CD8-positive, alpha-beta memory T cell (primary cell): ENCODE measurements around the gene KCNN4. TPM values are rescaled to one million over a fixed set of nuclear protein-coding genes. Genes with fewer than 3 reads are reported as not detected.

Experiments used
- CTCF ChIA-PET: fragments of 350-600 bp; sonication (Branson Sonifier 250); formaldehyde crosslinking; loops from one replicate; lab custom pipeline; 2021; ENCODE audit warnings: antibody characterized with exemption; lab: Charles Lee
- POLR2A ChIA-PET: fragments of 350-600 bp; sonication (Branson Sonifier 250); formaldehyde crosslinking; loops from one replicate; lab custom pipeline; 2021; ENCODE audit warnings: antibody characterized with exemption; lab: Charles Lee
- DNase-seq, 5 donors: peaks; one replicate each; pipeline versions ENCODE4 v3.0.0 to v3.0.0-alpha.2; 2020 to 2022; ENCODE audit warnings: mixed read lengths in 1 of 5
- H3K27ac ChIP-seq: one replicate; pipeline ENCODE4 v1.7.0; 2013; ENCODE audit warnings: low read depth, mild to moderate bottlenecking, low read length, moderate library complexity
- H3K27me3 ChIP-seq: 2 replicates; pipeline ENCODE4 v1.7.0; 2013; ENCODE audit warnings: low read length, mild to moderate bottlenecking; ENCODE audit not compliant: insufficient read depth, poor library complexity, severe bottlenecking
- H3K36me3 ChIP-seq: 2 replicates; pipeline ENCODE4 v1.7.0; 2013; ENCODE audit warnings: mild to moderate bottlenecking, low read length, moderate library complexity; ENCODE audit not compliant: insufficient read depth
- H3K4me1 ChIP-seq: 2 replicates; pipeline ENCODE4 v1.7.0; 2013; ENCODE audit warnings: mild to moderate bottlenecking, low read length, moderate library complexity; ENCODE audit not compliant: insufficient read depth
- H3K4me3 ChIP-seq: 2 replicates; pipeline ENCODE4 v1.7.0; 2013; ENCODE audit warnings: mild to moderate bottlenecking, low read length
- H3K9me3 ChIP-seq: 2 replicates; pipeline ENCODE4 v1.7.0; 2013; ENCODE audit warnings: mild to moderate bottlenecking, low read length
- H3K27ac Mint-ChIP-seq, 8 donors: one replicate each; pipeline ENCODE4 v1.8.0; 2020 to 2021; ENCODE audit warnings: mixed read lengths in 8 of 8, mild to moderate bottlenecking in 6 of 8, inconsistent platforms in 3 of 8, moderate library complexity in 3 of 8
- H3K27me3 Mint-ChIP-seq, 2 donors: one replicate each; pipeline ENCODE4 v1.8.0; 2020 to 2021; ENCODE audit warnings: mixed read lengths in 2 of 2, mild to moderate bottlenecking in 1 of 2, moderate library complexity in 1 of 2
- H3K36me3 Mint-ChIP-seq, 3 donors: one replicate each; pipeline ENCODE4 v1.8.0; 2020 to 2021; ENCODE audit warnings: mixed read lengths in 3 of 3, inconsistent platforms in 1 of 3, mild to moderate bottlenecking in 1 of 3
- H3K4me1 Mint-ChIP-seq, 3 donors: one replicate each; pipeline ENCODE4 v1.8.0; 2020 to 2021; ENCODE audit warnings: mixed read lengths in 3 of 3, inconsistent platforms in 1 of 3, mild to moderate bottlenecking in 1 of 3
- H3K4me3 Mint-ChIP-seq, 7 donors: one replicate each; pipeline ENCODE4 v1.8.0; 2020 to 2021; ENCODE audit warnings: mixed read lengths in 7 of 7, mild to moderate bottlenecking in 6 of 7, moderate library complexity in 4 of 7, inconsistent platforms in 2 of 7
- H3K9me3 Mint-ChIP-seq, 5 donors: one replicate each; pipeline ENCODE4 v1.8.0; 2020 to 2022; ENCODE audit warnings: mixed read lengths in 5 of 5, mild to moderate bottlenecking in 3 of 5, moderate library complexity in 2 of 5, inconsistent platforms in 1 of 5
- polyA plus RNA-seq: library from polyadenylated mRNA; unstranded; fragments of 300-500 nt; fragmentation: Illumina TruSeq; gene quantifications from one replicate; pipeline ENCODE4 v1.2.3, GENCODE V29; 2021
- total RNA-seq, 2 experiments: library from RNA; stranded (reverse); gene quantifications; one replicate each; pipeline ENCODE4 v1.2.3, GENCODE V29; 2021

KCNN4 gene
- total and polyA plus RNA-seq, 3 experiments from 2014 or later = 8.3 to 97.6 (median 93.8) TPM

GRCh38 chr19:43729919-43730318, 50.9 kb downstream of the KCNN4 start:
- no peak overlapping the region for H3K4me3 ChIP-seq
- CTCF ChIA-PET = no interaction called here
- no peak for DNase-seq
- H3K4me1 Mint-ChIP-seq = peaks cover 0 to 2% (median 0%) of the 10 kb centered on the region in 3 donors
- H3K27me3 ChIP-seq = no peaks in the 10 kb centered on the region
- peaks cover 36% of the 10 kb centered on the region for H3K36me3 ChIP-seq
- no peaks in the 10 kb centered on the region for H3K9me3 Mint-ChIP-seq
- H3K27ac Mint-ChIP-seq = peak overlapping the region in 3 of 8 donors; percentile 50 to 63 (median 63)
- no peak overlapping the region for H3K4me3 Mint-ChIP-seq
- POLR2A ChIA-PET = no interaction called here
- peaks cover 6 to 68% (median 16%) of the 10 kb centered on the region in 3 donors for H3K36me3 Mint-ChIP-seq
- no peaks in the 10 kb centered on the region for H3K9me3 ChIP-seq
- no peaks in the 10 kb centered on the region for H3K4me1 ChIP-seq
- H3K27ac ChIP-seq = no peak overlapping the region
- no peaks in the 10 kb centered on the region for H3K27me3 Mint-ChIP-seq

DNA sequence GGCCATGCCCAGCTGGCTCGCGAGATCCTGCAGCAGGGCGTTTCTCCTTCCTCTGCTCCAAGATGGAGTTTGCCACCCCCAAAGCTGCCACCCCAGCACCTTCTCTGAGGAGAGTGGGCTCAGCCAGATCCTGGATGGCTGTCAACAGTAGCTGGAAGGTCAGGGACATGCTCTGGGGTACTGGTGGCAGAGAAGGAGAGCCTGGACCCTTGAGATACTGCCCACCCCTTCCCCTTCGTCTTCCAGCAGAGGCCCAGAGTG, 53.2 kb downstream of the KCNN4 start:
- Mint-ChIP-seq H3K27me3 (no peaks in the 10 kb centered on the region), H3K36me3 (peaks cover 6 to 45% (median 13%) of the 10 kb centered on the region in 3 donors), H3K27ac (no peak overlapping the region), H3K4me3 (no peak overlapping the region), H3K9me3 (no peaks in the 10 kb centered on the region), H3K4me1 (peaks cover 0 to 2% (median 0%) of the 10 kb centered on the region in 3 donors)
- Histone ChIP-seq H3K36me3 (peaks cover 14% of the 10 kb centered on the region), H3K9me3 (no peaks in the 10 kb centered on the region), H3K4me1 (no peaks in the 10 kb centered on the region), H3K4me3 (no peak overlapping the region), H3K27ac (no peak overlapping the region), H3K27me3 (no peaks in the 10 kb centered on the region)
- ChIA-PET CTCF (no interaction called here), POLR2A (no interaction called here)
- no peak for DNase-seq

GRCh38 chr19:43726736-43727592, 53.8 kb downstream of the KCNN4 start:
- H3K36me3 Mint-ChIP-seq = peaks cover under 1 to 40% (median 11%) of the 10 kb centered on the region in 3 donors
- no peaks in the 10 kb centered on the region for H3K9me3 Mint-ChIP-seq
- ChIA-PET POLR2A (no interaction called here), CTCF (no interaction called here)
- Histone ChIP-seq H3K4me1 (no peaks in the 10 kb centered on the region), H3K27ac (no peak overlapping the region), H3K4me3 (no peak overlapping the region), H3K9me3 (no peaks in the 10 kb centered on the region), H3K36me3 (peaks cover 8% of the 10 kb centered on the region), H3K27me3 (no peaks in the 10 kb centered on the region)
- no peaks in the 10 kb centered on the region for H3K27me3 Mint-ChIP-seq
- no peak for DNase-seq
- H3K4me3 Mint-ChIP-seq = no peak overlapping the region
- peaks cover 0 to 2% (median 0%) of the 10 kb centered on the region in 3 donors for H3K4me1 Mint-ChIP-seq
- H3K27ac Mint-ChIP-seq = peak overlapping the region in 5 of 8 donors; percentile 8 to 25 (median 14)

- Mint-ChIP-seq H3K36me3 (peaks cover 0 to 26% (median 9%) of the 10 kb centered on the region in 3 donors), H3K27me3 (peaks cover 0 to 2% of the 10 kb centered on the region in 2 donors), H3K4me1 (peaks cover 0 to 2% (median 0%) of the 10 kb centered on the region in 3 donors), H3K9me3 (no peaks in the 10 kb centered on the region), H3K27ac (peak overlapping the region in 3 of 8 donors; percentile 17 to 64 (median 45)), H3K4me3 (no peak overlapping the region)
- POLR2A ChIA-PET = no interaction called here
- no peak overlapping the region for H3K27ac ChIP-seq
- H3K4me3 ChIP-seq = no peak overlapping the region
- CTCF ChIA-PET = no interaction called here
- no peaks in the 10 kb centered on the region for H3K9me3 ChIP-seq
- DNase-seq = no peak
- no peaks in the 10 kb centered on the region for H3K27me3 ChIP-seq
- H3K36me3 ChIP-seq = no peaks in the 10 kb centered on the region
- no peaks in the 10 kb centered on the region for H3K4me1 ChIP-seq
Measured at GRCh38 chr19:43725468-43725867, 55.3 kb downstream of the KCNN4 start.

- H3K36me3 ChIP-seq = no peaks in the 10 kb centered on the region
- ChIA-PET CTCF (no interaction called here), POLR2A (no interaction called here)
- Mint-ChIP-seq H3K4me1 (peaks cover 0 to 2% (median 0%) of the 10 kb centered on the region in 3 donors), H3K9me3 (no peaks in the 10 kb centered on the region), H3K4me3 (no peak overlapping the region), H3K27me3 (peaks cover 0 to 2% of the 10 kb centered on the region in 2 donors), H3K36me3 (peaks cover 0 to 21% (median 6%) of the 10 kb centered on the region in 3 donors), H3K27ac (no peak overlapping the region)
- no peaks in the 10 kb centered on the region for H3K4me1 ChIP-seq
- no peak for DNase-seq
- no peak overlapping the region for H3K27ac ChIP-seq
- no peaks in the 10 kb centered on the region for H3K27me3 ChIP-seq
- no peak overlapping the region for H3K4me3 ChIP-seq
- no peaks in the 10 kb centered on the region for H3K9me3 ChIP-seq
Measured at GRCh38 chr19:43724896-43725295, 55.9 kb downstream of the KCNN4 start.

DNA sequence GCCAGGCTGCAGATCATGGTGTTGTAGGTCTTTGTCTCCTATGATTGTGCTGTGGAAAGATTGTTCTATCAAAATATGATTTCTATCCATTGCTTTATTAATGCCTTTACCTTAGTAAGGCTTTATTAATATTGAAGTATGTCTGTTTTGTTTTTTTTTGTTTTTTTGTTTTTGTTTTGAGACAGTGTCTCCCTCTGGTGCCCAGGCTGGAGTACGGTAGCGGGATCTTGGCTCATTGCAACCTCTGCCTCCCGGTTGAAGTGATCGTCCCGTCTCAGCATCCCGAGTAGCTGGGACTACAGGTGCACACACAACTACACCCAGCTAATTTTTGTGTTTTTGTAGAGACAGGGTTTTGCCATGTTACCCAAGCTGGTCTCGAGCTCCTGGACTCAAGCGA, 57.2 kb downstream of the KCNN4 start:
- no peaks in the 10 kb centered on the region for H3K9me3 Mint-ChIP-seq
- no peaks in the 10 kb centered on the region for H3K9me3 ChIP-seq
- H3K27ac Mint-ChIP-seq = peak overlapping the region in 1 of 8 donors; percentile 75
- no peak overlapping the region for H3K4me3 ChIP-seq
- ChIA-PET CTCF (no interaction called here), POLR2A (no interaction called here)
- peaks cover 0 to 2% of the 10 kb centered on the region in 2 donors for H3K27me3 Mint-ChIP-seq
- no peak for DNase-seq
- no peak overlapping the region for H3K27ac ChIP-seq
- H3K36me3 ChIP-seq = no peaks in the 10 kb centered on the region
- H3K4me3 Mint-ChIP-seq = no peak overlapping the region
- peaks cover 0 to 8% (median 2%) of the 10 kb centered on the region in 3 donors for H3K36me3 Mint-ChIP-seq
- no peaks in the 10 kb centered on the region for H3K27me3 ChIP-seq
- H3K4me1 ChIP-seq = no peaks in the 10 kb centered on the region
- H3K4me1 Mint-ChIP-seq = peaks cover 0 to 2% (median 0%) of the 10 kb centered on the region in 3 donors

DNA sequence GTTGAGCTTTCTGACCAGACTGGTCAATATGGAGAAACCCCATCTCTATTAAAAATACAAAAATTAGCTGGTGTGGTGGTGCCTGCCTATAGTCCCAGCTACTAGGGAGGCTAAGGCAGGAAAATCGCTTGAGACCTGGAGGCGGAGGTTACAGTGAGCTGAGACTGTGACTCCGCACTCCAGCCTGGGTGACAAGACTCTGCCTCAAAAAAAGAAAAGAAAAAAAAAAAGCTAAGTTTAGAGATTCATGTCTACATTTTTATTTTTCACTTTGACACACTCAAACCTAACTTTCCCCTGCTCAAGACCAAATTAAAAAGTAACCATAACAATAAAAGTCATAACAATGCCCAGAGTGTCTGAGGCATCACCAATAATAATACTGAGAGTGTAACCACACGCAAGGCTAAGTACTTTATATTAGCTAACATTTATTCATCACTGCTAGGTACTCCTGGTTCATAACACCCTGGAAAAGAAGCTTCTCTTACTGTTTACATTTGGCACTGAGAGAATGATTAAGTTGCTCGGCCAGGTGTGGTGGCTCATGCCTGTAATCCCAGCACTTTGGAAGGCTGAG, 59.2 kb downstream of the KCNN4 start:
- DNase-seq = no peak
- Histone ChIP-seq H3K4me3 (no peak overlapping the region), H3K36me3 (no peaks in the 10 kb centered on the region), H3K27ac (no peak overlapping the region), H3K27me3 (no peaks in the 10 kb centered on the region), H3K4me1 (no peaks in the 10 kb centered on the region), H3K9me3 (no peaks in the 10 kb centered on the region)
- Mint-ChIP-seq H3K4me1 (peaks cover 0 to 2% (median 0%) of the 10 kb centered on the region in 3 donors), H3K9me3 (no peaks in the 10 kb centered on the region), H3K36me3 (no peaks in the 10 kb centered on the region), H3K27me3 (peaks cover 0 to 2% of the 10 kb centered on the region in 2 donors), H3K4me3 (no peak overlapping the region), H3K27ac (peak overlapping the region in 1 of 8 donors; percentile 46)
- POLR2A ChIA-PET = interaction anchor here (0.6 kb wide), 1 partner anchor 101 kb away, joined by 3 read pairs; no protein-coding TSS in a partner anchor
- CTCF ChIA-PET = no interaction called here

GRCh38 chr19:43720936-43721335, 59.8 kb downstream of the KCNN4 start:
- H3K4me1 ChIP-seq = no peaks in the 10 kb centered on the region
- Mint-ChIP-seq H3K36me3 (no peaks in the 10 kb centered on the region), H3K4me1 (peaks cover 0 to 2% (median 0%) of the 10 kb centered on the region in 3 donors), H3K9me3 (no peaks in the 10 kb centered on the region), H3K4me3 (no peak overlapping the region), H3K27ac (no peak overlapping the region), H3K27me3 (peaks cover 0 to 5% of the 10 kb centered on the region in 2 donors)
- ChIA-PET CTCF (no interaction called here), POLR2A (no interaction called here)
- no peaks in the 10 kb centered on the region for H3K27me3 ChIP-seq
- no peak overlapping the region for H3K27ac ChIP-seq
- H3K9me3 ChIP-seq = no peaks in the 10 kb centered on the region
- no peaks in the 10 kb centered on the region for H3K36me3 ChIP-seq
- no peak for DNase-seq
- H3K4me3 ChIP-seq = no peak overlapping the region
